Hepatic stellate cell (primary cell): ENCODE measurements around the gene NDUFB8.

Experiments used
- DNase-seq: peaks from one replicate; pipeline ENCODE4 v3.0.0; 2011; ENCODE audit warnings: low spot score

The NDUFB8 gene

DNA sequence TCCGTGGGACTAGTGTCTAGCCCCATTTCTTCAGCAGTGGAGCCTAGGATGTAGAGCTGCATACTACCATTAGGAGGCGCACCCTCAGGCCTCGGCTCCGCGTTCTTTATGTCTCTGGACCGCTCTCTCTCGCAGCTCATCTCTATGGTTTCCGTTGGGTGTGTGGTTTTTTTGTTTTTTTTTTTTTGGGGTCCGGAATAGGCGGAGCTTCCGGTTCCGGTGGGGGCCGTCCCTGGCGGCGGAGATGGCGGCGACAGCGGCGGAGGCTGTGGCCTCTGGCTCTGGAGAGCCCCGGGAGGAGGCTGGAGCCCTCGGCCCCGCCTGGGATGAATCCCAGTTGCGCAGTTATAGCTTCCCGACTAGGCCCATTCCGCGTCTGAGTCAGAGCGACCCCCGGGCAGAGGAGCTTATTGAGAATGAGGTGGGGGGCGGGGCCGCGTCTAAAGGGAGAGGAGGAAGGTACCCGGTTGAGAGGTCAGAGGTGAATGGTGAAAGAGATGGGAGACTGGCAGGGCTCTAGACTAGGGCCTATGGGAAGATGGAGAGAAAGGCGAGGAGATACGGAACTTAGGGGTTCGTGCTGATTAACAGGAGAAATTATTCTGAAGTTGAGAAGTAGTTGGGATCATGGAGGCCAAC, 6.2 kb upstream of the NDUFB8 start, which contains the start of gene HIF1AN:
TSS of gene HIF1AN (plus strand) at position 229 of the 639 bp plus-strand sequence. CDS start at position 245, 16 bp downstream.
- DNase-seq, result peak; percentile 93

DNA sequence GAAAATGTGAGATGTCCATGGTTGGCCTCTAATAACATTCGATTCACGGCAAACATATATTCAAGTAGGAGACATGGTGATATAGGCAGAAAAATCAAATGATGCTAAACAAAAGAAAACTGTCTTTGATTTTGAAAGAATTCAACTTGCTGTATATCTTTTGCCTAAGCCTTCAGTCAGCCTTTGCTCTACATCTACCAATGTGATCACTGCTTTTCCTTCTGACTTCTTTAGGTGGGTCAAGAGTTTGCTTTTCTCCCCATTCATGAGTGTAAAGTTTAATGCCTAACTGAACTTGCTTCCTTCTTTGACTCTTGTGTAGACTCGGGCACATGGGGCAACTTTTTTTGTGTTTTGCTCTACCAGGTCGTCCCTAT, 5.7 kb upstream of the NDUFB8 start:
- no peak for DNase-seq

DNA sequence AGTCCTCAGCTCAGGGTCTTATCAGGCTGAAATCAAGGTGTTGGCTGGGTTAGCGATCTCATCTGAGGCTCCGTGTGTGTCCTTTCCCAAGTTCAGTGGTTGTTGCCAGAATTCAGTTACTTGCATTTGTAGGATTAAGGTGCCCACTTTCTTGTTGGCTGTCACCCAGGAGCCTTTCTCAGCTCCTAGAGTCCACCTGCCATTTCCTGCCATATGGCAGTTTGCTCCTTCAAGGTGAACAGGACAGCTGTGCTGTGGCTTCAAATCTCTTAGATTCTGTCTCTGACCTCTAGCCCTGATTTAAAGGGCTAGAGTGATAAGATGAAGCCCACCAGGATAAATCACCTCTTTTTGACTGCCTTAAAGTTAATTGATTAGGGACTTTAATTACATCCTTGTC, 5.1 kb upstream of the NDUFB8 start:
- no peak for DNase-seq

DNA sequence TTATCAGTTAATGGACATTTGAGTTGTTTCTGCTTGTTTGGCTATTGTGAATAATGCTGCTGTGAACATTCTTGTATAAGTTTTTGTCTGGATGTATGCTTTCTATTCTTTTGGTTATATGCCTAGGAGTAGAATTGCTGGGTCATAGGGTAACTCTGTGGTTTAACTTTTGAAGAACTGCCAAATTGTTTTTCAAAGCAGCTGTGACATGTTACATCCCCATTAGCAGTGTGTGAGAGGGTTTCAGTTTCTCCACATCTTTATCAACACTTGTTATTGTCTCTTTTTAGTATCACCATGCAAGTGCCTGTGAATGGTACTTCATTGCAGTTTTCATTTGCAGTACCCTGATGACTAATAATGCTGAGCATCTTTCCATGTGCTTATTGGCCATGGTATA, 2.1 kb upstream of the NDUFB8 start:
- DNase-seq, result no peak

DNA sequence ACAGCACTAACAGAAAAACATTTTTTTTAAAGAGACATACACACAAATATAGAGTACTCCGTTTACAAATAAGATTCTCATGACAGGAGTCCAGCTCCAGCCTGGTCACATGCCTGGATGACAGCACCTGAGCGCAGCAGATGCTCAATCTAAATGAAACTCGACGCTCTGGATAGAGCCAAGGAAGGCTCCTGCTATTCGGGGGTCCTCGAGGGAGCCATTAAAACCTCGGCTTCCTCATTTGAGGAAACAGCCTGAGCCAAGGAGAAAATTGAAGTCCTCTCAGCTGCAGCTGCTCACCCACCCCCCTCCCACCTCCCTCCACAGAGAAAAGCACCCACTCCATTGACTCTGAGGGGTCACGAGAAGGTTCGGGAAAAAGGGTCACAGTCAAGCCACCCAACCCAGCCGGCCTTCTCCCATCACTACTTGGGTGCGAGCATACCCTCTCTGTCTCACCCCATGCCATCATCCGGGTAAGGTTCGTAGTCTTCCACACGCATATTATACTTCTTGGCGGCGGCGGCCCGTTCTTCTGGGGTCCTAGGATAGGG, 673 bp downstream of the NDUFB8 start:
- peak; percentile 16 for DNase-seq

DNA sequence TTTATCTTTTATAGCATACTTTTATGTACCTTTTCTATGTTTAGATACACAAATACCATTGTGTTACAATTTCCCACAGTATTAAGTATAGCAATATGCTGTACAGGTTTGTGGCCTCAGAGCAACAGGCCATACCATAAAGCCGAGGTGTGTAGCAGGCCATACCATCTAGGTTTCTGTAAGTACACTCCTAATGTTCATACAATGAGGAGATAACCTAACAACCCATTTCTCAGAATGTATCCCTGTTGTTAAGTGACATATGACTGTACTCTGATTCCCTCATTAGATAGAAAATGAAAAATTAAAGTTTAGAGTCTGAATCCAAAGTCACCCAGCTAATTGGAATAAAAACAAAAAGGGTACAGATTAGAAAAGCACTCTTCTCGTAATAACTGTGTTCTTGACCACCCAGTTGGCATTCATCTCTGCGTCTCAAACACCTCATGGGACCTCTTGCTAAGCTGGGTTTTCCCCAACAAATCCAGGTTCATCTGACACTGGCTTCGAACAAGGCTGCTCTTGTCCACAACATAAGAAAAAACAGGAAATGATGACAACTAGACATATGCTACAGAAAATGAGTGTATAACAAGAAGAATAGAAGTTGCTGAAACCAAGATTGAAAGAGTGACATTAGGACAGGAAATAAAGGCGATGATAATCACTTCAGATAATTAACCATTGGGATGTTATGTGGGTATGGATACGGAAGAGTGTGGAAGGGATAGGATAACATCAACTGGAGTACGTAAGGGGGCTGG, 1.4 kb downstream of the NDUFB8 start:
- no peak for DNase-seq

DNA sequence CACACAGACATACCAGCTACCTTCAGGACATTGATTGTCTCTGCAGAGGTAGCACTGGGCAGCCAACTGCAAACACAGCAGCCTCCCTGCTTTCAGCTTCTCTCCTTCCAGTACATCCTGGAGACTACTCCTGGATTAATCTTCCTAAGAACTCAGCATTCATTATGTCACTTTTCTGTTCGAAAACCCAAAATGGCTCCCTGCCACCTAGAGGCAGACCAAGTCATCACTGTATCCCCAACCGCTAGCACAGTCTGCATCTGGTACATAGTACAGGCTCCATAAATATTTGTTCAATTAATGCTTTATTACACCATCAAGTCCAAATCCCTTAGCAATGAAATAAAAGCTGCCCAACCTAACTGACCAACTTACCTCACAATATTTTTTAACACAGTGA, 5.0 kb downstream of the NDUFB8 start:
- no peak for DNase-seq

DNA sequence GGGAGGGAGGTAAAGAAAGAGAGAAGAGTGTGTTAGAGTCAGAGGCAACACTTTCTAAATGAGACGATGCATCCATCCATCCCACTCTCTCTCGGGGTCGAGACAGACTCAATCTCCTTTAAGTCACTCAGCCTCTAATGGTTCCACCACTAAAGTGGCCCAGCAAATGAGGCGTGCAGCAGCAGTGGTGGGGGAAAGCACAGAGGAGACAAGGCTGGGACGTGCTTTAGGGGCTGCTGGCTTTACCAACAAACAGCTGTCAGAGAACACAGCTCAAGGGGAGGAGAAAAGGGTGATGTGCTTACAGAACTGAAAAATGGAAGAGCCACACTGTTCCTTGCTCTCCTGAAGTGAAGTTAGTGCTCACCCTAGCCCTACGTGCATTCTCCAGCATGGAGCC, 5.5 kb downstream of the NDUFB8 start:
- no peak for DNase-seq

DNA sequence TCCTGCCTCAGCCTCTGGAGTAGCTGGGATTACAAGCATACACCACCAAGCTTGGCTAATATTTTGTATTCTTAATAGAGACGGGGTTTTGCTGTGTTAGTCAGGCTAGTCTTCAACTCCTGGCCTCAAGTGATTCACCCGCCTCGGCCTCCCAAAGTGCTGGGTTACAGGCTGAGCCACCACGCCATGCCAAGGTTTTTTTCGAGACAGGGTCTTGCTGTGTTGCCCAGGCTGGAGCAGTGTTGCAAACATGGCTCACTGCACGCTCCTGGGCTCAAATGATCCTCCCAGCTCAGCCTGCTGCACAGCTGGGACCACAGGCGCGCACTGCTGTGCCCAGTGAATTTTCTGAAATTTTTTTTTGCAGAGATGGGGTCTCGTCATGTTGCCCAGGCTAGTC, 6.7 kb downstream of the NDUFB8 start:
- DNase-seq, result no peak

DNA sequence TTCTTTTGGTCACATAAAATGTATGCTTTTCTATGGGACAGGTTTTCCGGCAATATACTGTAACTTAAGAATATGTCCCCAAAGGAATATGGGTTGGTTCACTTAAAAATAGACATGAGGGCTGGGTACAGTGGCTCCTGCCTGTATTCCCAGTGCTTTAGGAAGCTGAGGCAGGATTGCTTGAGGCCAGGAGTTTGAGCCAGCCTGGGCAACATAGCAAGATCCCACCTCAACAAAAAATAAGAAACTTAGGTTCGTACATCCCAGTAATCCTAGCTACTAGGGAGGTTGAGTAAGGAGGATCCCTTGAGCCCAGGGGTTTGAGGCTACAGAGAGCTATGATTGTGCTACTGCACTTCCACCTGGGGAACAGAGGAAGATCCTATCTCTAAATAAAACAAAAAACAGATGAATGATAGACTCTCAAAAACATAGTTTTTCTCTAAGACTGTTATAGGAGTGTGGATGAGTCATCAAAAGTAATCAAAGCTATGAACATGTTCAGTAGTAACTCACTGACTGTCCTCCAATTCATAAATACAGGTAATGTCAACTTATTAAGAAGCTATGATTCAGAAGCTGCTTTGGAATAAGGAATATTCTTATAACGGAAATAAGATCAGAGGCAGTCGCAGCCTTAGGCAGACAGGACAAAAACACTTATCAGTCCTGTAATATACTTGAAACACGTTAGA, 7.4 kb downstream of the NDUFB8 start:
- no peak for DNase-seq

DNA sequence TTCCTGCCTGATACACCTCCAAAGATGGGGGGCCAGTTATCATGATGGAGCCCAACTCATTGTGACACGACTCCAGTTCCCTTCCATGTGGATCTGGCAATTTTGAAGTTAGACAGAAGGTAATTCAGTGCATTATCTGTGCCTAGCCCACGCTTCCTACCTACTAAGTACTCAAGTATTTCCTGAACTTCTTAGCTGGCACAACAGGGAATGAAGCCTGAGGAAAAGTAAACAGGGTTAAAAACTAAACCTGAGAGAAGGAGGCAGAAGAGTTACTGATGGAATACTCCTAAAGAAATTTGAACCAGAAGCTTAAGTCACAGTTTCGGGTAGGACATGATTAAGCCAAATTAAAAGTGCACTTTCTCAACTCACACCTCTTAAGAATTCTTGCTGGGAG, 8.9 kb downstream of the NDUFB8 start:
- peak; percentile 28 for DNase-seq

DNA sequence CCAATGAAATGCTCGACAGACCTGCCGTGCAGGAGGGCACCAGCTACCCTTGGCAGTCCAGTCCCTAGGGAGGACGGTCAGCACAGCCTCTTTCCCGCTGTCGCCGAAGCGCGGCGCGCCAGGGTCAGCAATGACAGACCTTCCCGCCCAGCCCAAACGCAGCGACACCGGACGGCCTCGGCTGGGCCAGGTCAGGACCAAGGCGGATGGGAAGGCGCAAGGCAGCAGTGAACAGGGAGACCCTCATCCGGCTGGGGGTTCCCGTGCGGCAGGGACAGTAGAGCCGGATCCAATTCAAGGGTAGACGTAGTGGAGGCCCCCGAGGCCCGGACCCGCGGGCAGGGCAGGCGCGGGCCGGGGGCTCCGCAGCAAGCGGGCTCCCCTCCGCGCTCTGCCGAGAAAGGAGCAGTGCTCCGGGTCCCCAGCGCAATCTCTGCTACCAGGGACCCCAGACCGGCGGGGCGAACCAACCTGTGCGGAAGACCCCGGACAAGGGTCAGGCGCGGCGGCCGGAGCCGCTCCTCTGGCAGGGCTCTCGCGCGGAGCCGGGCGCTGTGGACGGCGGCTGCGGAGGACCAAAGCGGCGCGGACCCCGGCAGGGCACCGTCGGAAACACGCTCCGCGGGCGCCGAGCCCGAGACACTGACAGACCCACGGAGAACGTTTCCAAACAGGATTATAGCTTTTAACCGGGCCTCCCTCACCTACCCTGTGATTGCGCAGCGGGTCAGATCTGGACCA, 10.2 kb downstream of the NDUFB8 start, which contains the start of gene SEC31B:
TSS of gene SEC31B (minus strand) at position 551 of the 741 bp plus-strand sequence. CDS start 2,909 bp downstream, outside the sequence.
- DNase-seq, result peak; percentile 43

DNA sequence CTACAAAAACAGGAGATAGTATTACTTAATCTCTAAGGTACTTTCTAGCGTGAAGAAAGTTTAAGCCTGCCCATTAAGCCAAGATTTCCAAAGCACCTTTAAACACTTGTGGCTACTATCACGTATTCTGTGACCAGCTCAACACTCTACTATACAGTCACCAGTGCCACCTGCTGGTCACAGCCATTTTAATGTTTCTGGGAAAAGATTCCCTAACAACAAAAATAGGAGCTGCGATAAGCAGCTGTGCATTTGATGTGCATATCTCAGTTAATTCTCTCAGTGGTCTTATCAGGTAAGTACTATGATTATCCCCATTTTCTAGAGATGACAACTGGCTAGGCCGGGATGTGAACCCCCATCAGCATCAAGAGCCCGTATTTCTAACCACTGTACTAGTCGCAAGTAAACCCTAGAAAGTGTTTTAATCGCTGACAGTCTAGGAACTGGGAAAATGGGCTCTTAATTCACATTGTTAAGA, 10.9 kb downstream of the NDUFB8 start:
- DNase-seq, result peak; percentile 68

DNA sequence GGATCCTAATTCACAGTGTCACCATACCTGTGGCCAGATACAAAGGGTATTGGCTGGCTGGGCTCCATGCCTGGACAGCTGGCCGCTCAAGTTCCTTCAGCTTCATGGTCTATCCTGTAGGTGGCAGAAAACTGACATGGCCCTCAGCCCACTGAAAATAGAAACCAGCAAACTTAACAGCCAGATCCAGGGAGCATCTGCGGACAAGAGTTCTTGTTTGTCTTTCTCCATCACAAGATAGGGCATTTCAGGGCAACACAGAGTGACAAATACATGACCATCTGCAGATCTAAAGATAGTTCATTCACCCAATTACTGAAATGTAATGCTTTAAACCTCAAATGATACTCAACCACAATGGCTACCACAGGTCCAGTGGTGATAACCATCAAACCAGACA, 12.8 kb downstream of the NDUFB8 start:
- peak; percentile 15 for DNase-seq

DNA sequence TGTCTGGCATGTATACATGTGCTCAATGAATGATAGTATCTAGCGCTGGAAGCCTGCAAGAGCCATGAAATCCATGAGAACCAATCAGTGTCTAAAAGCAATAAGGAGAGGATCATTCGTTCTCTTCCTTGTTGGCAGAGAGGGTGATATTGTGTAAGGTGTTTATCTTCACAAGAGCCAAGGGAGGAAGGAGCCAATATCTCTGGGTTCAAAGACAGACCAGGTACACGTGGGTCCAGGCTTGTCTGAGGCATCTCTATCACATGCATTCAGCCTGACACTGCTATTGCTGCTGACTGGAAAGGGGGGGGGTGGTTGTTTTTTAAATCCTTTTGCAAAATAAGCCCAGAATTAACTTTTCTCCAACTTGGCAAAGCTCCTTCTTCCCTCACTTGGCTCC, 14.1 kb downstream of the NDUFB8 start:
- DNase-seq, result no peak

DNA sequence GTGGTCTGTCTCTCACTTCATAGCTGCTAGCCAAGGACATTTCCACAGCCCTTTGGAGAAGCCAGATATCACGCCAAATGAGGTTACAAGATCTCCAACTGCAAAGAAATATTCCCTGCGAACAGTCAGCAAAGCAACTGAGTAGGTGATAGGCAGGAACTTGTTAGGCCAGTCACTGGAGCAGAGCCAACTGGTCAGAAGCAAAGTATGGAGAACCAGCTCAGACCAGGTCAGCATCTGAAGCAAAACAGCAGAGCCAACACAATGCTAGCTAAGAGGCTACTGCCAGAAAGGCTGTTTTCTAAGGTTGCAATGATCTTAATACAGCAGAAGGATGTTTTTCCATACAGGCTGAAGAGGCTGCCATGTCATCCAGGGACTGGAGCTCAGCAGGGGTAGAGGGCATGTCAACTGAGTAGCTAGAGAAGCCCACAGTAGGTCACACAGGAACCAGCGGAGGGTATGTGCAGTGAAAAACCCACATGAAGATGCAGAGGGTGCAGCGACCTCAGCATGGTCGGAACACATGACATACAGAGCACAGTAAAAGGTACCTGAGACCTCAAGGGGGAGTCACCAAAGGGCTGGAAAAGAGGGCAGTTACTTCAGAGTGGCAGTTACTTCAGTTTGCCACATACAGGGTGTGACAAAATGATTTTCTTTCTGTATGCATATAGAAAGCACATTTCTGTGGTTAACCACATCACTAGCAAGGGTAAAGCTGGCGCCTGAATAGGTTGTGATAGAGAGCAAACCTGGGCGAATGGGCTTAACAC, 18.9 kb downstream of the NDUFB8 start:
- no peak for DNase-seq

DNA sequence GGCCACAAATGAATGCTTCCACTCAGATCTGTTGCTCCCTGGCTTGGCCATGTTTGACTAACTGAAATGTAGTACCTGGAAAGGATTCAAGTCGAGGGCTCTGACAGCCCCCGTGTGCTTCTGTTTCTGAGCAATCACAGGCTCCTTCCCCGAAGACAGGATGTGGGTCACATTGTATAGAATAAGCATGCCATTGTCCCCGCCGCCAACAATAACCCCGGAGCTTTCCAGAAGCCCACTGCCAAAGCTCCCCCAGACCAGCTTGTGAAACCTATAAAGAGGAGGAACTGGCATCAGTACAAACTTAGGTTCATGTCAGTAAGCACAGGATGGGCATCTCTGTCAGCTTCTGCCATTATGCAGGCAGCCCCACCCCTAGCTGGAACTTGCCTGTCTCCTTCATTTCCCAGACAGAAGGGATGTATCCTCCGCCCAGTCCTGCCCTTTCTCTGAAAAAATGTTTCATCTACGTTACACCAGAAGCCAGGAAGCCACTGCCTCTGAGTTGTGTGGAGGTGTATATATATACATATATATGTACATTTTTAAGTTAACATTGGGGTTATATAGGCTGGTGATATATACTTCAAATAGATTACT, 20.3 kb downstream of the NDUFB8 start:
- no peak for DNase-seq

DNA sequence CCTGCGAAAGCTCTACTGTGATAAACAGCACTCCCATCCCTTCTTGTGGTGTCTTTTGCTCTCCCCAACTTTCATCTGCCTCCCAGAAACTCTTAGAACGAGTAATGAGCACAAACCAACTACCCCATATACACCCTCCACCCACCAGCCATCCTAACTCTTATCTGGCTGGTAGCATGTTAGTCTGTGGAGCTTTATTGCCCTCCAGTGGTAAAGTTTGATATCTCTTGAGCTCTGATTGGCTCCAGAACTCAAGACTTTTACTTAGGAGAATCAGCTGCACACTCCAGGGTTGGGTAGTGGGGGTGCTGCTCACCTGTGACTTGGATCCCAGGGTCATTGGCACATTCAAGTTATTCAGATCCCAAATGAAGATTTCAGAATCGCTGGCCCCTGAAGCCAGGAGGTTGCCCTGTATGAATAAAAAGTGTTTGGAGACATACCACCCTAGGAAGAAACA, 20.9 kb downstream of the NDUFB8 start:
- DNase-seq, result peak; percentile 60

DNA sequence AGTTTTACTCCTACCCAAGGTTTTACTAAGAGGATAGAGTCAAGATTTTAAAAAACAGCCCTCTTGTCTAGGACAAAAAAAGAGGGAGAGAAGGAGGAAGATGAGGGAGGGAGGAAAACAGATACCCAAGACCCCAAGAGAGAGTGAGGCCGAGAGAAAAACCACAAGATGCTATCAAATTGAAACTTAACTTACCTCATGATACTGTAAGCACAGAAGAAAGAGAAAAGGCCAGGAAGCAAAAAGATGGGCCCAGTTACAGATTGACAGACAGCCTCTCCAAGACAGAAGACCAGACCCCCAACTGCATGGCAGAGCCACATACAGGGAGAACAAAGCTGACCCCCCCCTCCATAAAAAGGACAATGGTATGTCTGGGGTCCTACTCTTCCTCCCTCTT, 21.4 kb downstream of the NDUFB8 start:
- DNase-seq, result no peak

DNA sequence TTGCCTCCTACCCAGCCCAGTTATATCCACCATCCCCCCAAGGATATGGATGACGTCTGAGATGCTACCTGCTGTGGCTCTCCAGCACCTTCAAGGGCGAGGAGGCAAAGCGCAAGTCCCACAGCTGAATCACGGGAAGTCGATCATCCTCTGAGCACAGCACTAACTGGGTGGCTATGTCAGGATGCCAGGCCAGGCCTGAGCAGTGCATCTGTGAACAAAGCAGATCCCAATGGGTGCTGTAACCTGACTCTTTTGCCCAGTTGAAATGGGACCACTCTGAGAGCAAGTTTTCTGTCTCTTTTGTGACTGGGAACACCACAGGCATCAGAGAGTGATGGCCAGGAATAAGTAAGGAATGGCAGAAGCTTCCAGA, 22.3 kb downstream of the NDUFB8 start:
- DNase-seq, result no peak
